Activated CD8-positive, alpha-beta T cell treated with anti-CD3 and anti-CD28 coated beads for 36 hours (primary cell): ENCODE data around the gene NPSR1. TPM values are rescaled to one million over a fixed set of nuclear protein-coding genes. Genes with fewer than 3 reads are reported as not detected.

Experiments
- ATAC-seq: fragments of 200-7000 bp; cut with Tn5 transposase; one replicate; pipeline ENCODE4 v1.10.0; 2021; ENCODE audit warnings: mild to moderate bottlenecking, moderate library complexity
- CTCF ChIA-PET: fragments of 350-600 bp; sonication (Branson Sonifier 250); formaldehyde crosslinking; loops from one replicate; lab custom pipeline; 2021; ENCODE audit warnings: antibody characterized with exemption; lab: Charles Lee
- POLR2A ChIA-PET: fragments of 350-600 bp; sonication (Branson Sonifier 250); formaldehyde crosslinking; loops from one replicate; lab custom pipeline; 2021; ENCODE audit warnings: antibody characterized with exemption; lab: Charles Lee
- DNase-seq: peaks from one replicate; pipeline ENCODE4 v3.0.0-alpha.2; 2020
- H3K27ac Mint-ChIP-seq: one replicate; pipeline ENCODE4 v1.8.0; 2021; ENCODE audit warnings: mild to moderate bottlenecking, mixed read lengths
- H3K27me3 Mint-ChIP-seq: one replicate; pipeline ENCODE4 v1.8.0; 2021; ENCODE audit warnings: mixed read lengths
- H3K36me3 Mint-ChIP-seq: one replicate; pipeline ENCODE4 v1.8.0; 2021; ENCODE audit warnings: low read depth, mixed read lengths
- H3K4me1 Mint-ChIP-seq: one replicate; pipeline ENCODE4 v1.8.0; 2021; ENCODE audit warnings: low read depth, mixed read lengths
- H3K4me3 Mint-ChIP-seq: one replicate; pipeline ENCODE4 v1.8.0; 2021; ENCODE audit warnings: mild to moderate bottlenecking, moderate library complexity, mixed read lengths
- H3K9me3 Mint-ChIP-seq: one replicate; pipeline ENCODE4 v1.8.0; 2021; ENCODE audit warnings: mixed read lengths
- CTCF ChIP-seq: fragments of 200-600 bp; IDR thresholded peaks from one replicate; pipeline ENCODE4 v1.8.0; 2022; ENCODE audit warnings: antibody characterized with exemption, mild to moderate bottlenecking
- intact Hi-C: fragments of 100-400 bp; cut with micrococcal nuclease; formaldehyde crosslinking; loops from one replicate; pipeline ENCODE4 v1.10.0; 2022
- total RNA-seq, 2 experiments: library from RNA; stranded (reverse); gene quantifications; one replicate each; pipeline ENCODE4 v1.2.3, GENCODE V29; 2021

NPSR1 gene
- total RNA-seq, 2 experiments from 2014 or later = not detected

- no peaks in the 10 kb centered on the region for H3K36me3 Mint-ChIP-seq
- no peak for DNase-seq
- H3K9me3 Mint-ChIP-seq = no peaks in the 10 kb centered on the region
- intact Hi-C loops = no loop called here
- H3K27ac Mint-ChIP-seq = no peak overlapping the region
- TF ChIP-seq CTCF = no peak
- ChIA-PET CTCF (no interaction called here), POLR2A (no interaction called here)
- H3K4me3 Mint-ChIP-seq = no peak overlapping the region
- no peak for ATAC-seq
- no peaks in the 10 kb centered on the region for H3K4me1 Mint-ChIP-seq
- H3K27me3 Mint-ChIP-seq = peaks cover 6% of the 10 kb centered on the region
Measured at GRCh38 chr7:34832020-34832419, 174.0 kb downstream of the NPSR1 start.

DNA sequence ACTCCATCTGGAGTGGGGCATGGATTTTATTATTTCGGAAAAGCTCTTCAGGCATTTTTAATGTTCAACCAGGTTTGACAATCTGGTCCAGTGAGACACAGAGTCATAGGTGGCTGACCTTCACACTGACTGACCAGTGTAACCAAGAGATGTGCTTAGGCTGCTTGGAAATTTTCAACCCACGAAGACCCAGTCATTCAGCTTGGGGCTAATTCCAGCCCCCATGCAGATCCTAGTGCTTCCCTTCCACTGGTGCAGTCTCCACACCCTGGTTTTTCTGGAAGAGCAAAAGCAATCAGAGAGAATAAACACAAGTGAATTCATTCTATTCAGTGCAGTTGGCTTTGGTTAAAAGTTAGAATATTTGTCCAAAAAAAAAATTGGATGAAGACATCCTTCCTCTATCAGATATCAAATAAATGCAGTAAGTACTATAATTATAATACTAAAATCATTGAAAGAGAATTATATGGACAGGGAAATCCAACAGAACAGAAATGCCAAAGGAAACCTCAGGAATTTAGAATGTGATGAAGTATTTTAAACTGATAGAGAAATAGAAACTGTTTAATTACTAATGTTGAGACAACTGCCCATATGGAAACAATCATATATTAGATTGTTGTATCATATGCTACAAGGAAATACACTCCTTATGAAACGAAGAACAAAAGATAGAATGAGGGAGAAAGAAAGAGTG lies 178.0 kb downstream of the NPSR1 start:
- Mint-ChIP-seq H3K27me3 (peaks cover 9% of the 10 kb centered on the region), H3K4me1 (no peaks in the 10 kb centered on the region), H3K4me3 (no peak overlapping the region), H3K9me3 (no peaks in the 10 kb centered on the region), H3K27ac (no peak overlapping the region), H3K36me3 (no peaks in the 10 kb centered on the region)
- intact Hi-C loops = no loop called here
- POLR2A ChIA-PET = no interaction called here
- no peak for TF ChIP-seq CTCF
- ATAC-seq (no peak), DNase-seq (no peak)
- CTCF ChIA-PET = interaction anchor here (1.6 kb wide), 1 partner anchor 12 kb away, joined by 9 read pairs; no protein-coding TSS in a partner anchor

GRCh38 chr7:34837316-34837715 lies 179.3 kb downstream of the NPSR1 start:
- Mint-ChIP-seq H3K27me3 (peaks cover 9% of the 10 kb centered on the region), H3K4me1 (no peaks in the 10 kb centered on the region), H3K9me3 (no peaks in the 10 kb centered on the region), H3K27ac (no peak overlapping the region), H3K36me3 (no peaks in the 10 kb centered on the region), H3K4me3 (no peak overlapping the region)
- ChIA-PET CTCF (interaction anchor here (1.6 kb wide), 1 partner anchor 13 kb away, joined by 6 read pairs; no protein-coding TSS in a partner anchor), POLR2A (no interaction called here)
- TF ChIP-seq CTCF = no peak
- intact Hi-C loops = no loop called here
- no peak for DNase-seq
- no peak for ATAC-seq

- Mint-ChIP-seq H3K9me3 (peaks cover 1% of the 10 kb centered on the region), H3K4me3 (no peak overlapping the region), H3K27ac (no peak overlapping the region)
Measured at GRCh38 chr7:34837801-34838201, 179.8 kb downstream of the NPSR1 start.

More at GRCh38 chr7:34837801-34838201, 179.8 kb downstream of the NPSR1 start:
- TF ChIP-seq CTCF = no peak
- Mint-ChIP-seq H3K36me3 (no peaks in the 10 kb centered on the region), H3K27me3 (peaks cover 9% of the 10 kb centered on the region), H3K4me1 (no peaks in the 10 kb centered on the region)
- no peak for DNase-seq
- CTCF ChIA-PET = interaction anchor here (1.6 kb wide), 1 partner anchor 14 kb away, joined by 6 read pairs; no protein-coding TSS in a partner anchor
- intact Hi-C loops = no loop called here
- no peak for ATAC-seq
- POLR2A ChIA-PET = no interaction called here
